HG02798 (cell line): ENCODE measurements around the gene NKD1.
"Not testable (repeated sequence)": the region's sequence is repeated elsewhere in the genome, so short reads cannot be mapped to it uniquely, and the experiment has no call there.

Experiments
- ATAC-seq: cut with Tn5 transposase; IDR thresholded peaks from one replicate; pipeline ENCODE4 v1.9.1; 2021; ENCODE audit warnings: mild to moderate bottlenecking; ENCODE audit not compliant: unreplicated experiment, poor library complexity

The NKD1 gene

GRCh38 chr16:50573947-50574744, 25.9 kb downstream of the NKD1 start:
- no peak for ATAC-seq

- ATAC-seq, result no peak
Observed at GRCh38 chr16:50574745-50575136, 26.5 kb downstream of the NKD1 start.

GRCh38 chr16:50575743-50576142, 27.5 kb downstream of the NKD1 start:
- no peak for ATAC-seq

GRCh38 chr16:50576403-50577113, 28.4 kb downstream of the NKD1 start:
- ATAC-seq, result no peak

- ATAC-seq, result peak; percentile 57
Observed at GRCh38 chr16:50578137-50578536, 29.9 kb downstream of the NKD1 start.

GRCh38 chr16:50579373-50579772, 31.2 kb downstream of the NKD1 start:
- not testable (repeated sequence) for ATAC-seq

GRCh38 chr16:50580180-50580798, 32.1 kb downstream of the NKD1 start:
- no peak for ATAC-seq

- no peak for ATAC-seq
Observed at GRCh38 chr16:50581845-50582244, 33.6 kb downstream of the NKD1 start.

GRCh38 chr16:50583211-50583610, 35.0 kb downstream of the NKD1 start:
- no peak for ATAC-seq

- no peak for ATAC-seq
Observed at GRCh38 chr16:50584033-50584722, 36.0 kb downstream of the NKD1 start.

- ATAC-seq, result no peak
Observed at GRCh38 chr16:50585331-50585776, 37.2 kb downstream of the NKD1 start.

GRCh38 chr16:50587543-50587942, 39.3 kb downstream of the NKD1 start:
- no peak for ATAC-seq

- no peak for ATAC-seq
Observed at GRCh38 chr16:50588276-50588675, 40.1 kb downstream of the NKD1 start.

- ATAC-seq, result no peak
Observed at GRCh38 chr16:50591209-50591608, 43.0 kb downstream of the NKD1 start.

- ATAC-seq, result no peak
Observed at GRCh38 chr16:50591800-50592771, 43.9 kb downstream of the NKD1 start.

GRCh38 chr16:50592996-50593395, 44.8 kb downstream of the NKD1 start:
- no peak for ATAC-seq

GRCh38 chr16:50593410-50594150, 45.4 kb downstream of the NKD1 start:
- ATAC-seq, result no peak

- no peak for ATAC-seq
Observed at GRCh38 chr16:50594308-50595260, 46.4 kb downstream of the NKD1 start.
